Naive B cell (primary cell): ENCODE results near the gene ARL13B. TPM values are rescaled to one million over a fixed set of nuclear protein-coding genes. Genes with fewer than 3 reads are reported as not detected.

Experiments
- ATAC-seq, 2 donors: fragments of 150-1000 bp; cut with Tn5 transposase; 2 replicates each; pipeline ENCODE4 v1.10.0; 2021; ENCODE audit warnings: low read depth in 2 of 2, mild to moderate bottlenecking in 2 of 2, moderate library complexity in 2 of 2
- DNase-seq: peaks from one replicate; pipeline ENCODE4 v3.0.0; 2022
- H3K27ac Mint-ChIP-seq, 6 donors: one replicate each; pipeline ENCODE4 v1.8.0; 2020 to 2022; ENCODE audit warnings: mild to moderate bottlenecking in 6 of 6, mixed read lengths in 6 of 6, moderate library complexity in 5 of 6, inconsistent platforms in 2 of 6
- H3K27me3 Mint-ChIP-seq, 3 donors: one replicate each; pipeline ENCODE4 v1.8.0; 2021 to 2022; ENCODE audit warnings: mixed read lengths in 3 of 3, mild to moderate bottlenecking in 1 of 3
- H3K36me3 Mint-ChIP-seq, 2 donors: one replicate each; pipeline ENCODE4 v1.8.0; 2020 to 2022; ENCODE audit warnings: mixed read lengths in 2 of 2, inconsistent platforms in 1 of 2, mild to moderate bottlenecking in 1 of 2
- H3K4me1 Mint-ChIP-seq, 3 donors: one replicate each; pipeline ENCODE4 v1.8.0; 2020 to 2022; ENCODE audit warnings: mixed read lengths in 3 of 3, inconsistent platforms in 1 of 3, mild to moderate bottlenecking in 1 of 3, moderate library complexity in 1 of 3
- H3K4me3 Mint-ChIP-seq, 8 donors: one replicate each; pipeline ENCODE4 v1.8.0; 2020 to 2022; ENCODE audit warnings: mild to moderate bottlenecking in 8 of 8, mixed read lengths in 8 of 8, moderate library complexity in 8 of 8, inconsistent platforms in 2 of 8
- H3K9me3 Mint-ChIP-seq, 7 donors: one replicate each; pipeline ENCODE4 v1.8.0; 2020 to 2022; ENCODE audit warnings: mixed read lengths in 7 of 7, mild to moderate bottlenecking in 5 of 7, inconsistent platforms in 2 of 7, moderate library complexity in 1 of 7
- polyA plus RNA-seq, 6 donors: library from polyadenylated mRNA; unstranded; fragments of 300-500 nt; fragmentation: Illumina TruSeq; gene quantifications; one replicate each; pipeline ENCODE4 v1.2.3, GENCODE V29; 2021; ENCODE audit warnings: low read depth in 6 of 6

ARL13B gene
- polyA plus RNA-seq, 6 donors from 2014 or later = 4.4 to 13.8 (median 7.4) TPM

DNA sequence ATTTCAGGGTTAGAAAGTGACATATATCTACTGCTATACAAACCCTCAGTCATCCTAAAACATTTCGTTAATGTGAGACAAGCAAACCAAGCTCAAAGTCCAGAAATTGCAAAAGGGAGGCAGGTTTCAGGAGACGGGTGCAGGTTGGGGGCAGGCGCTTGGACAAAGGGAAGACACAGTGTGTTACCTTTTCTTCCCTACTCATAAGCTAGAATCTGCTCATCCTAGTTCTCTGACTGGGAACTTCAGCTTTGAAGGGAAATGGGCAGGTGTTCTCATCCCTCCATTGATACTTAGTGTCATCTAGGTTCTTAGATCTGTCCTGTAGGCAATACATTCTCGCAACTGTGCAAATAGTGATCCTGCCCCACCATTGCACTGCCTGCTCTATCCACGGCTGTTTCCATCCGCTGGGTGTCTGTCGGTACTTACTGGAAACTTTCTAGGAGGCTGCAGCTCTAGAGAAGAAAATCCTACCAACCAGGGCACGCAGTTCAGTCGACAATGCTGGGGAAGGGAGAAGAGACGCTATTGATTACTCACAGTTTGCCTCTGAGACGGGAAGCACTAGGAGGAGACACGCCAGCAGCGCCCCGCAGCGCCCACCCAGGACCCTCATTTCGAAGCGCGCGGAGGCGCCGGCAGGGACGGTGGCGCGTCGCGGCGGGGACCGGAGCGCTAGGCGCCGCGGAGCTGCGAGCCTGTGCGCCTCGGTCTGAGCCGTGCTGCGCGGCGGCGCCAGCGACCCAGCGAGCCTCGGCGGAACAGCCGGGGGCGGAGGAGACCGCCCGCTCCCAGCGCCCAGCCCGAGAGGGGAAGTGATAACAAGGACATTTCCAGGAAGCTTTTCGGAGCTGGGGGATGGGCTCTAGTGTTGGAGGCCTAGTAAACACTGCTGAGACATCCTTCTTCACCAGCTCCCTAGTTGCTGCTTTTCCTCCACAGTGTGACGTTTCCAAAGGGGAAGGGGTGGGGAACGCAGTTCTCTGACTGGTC is 6.5 kb upstream of the ARL13B start, which contains the start of gene PROS1:
Gene PROS1 (minus strand): TSS at position 766 of the 996 bp plus-strand sequence. CDS start 147 bp downstream, at position 619.
- H3K4me3 Mint-ChIP-seq = peak within 1 kb of the TSS; percentile 68 to 93 (median 84)
- H3K4me1 Mint-ChIP-seq = peaks cover 12 to 15% (median 14%) of the 10 kb centered on the region in 3 donors
- ATAC-seq (peak; percentile 90 to 94), DNase-seq (peak; percentile 46)
- H3K27ac Mint-ChIP-seq = peak within 1 kb of the TSS in 3 of 6 donors; percentile 12 to 67 (median 47)
- no peaks in the 10 kb centered on the region for H3K9me3 Mint-ChIP-seq
- peaks cover 17 to 19% (median 17%) of the 10 kb centered on the region in 3 donors for H3K27me3 Mint-ChIP-seq
- no peaks in the 10 kb centered on the region for H3K36me3 Mint-ChIP-seq

DNA sequence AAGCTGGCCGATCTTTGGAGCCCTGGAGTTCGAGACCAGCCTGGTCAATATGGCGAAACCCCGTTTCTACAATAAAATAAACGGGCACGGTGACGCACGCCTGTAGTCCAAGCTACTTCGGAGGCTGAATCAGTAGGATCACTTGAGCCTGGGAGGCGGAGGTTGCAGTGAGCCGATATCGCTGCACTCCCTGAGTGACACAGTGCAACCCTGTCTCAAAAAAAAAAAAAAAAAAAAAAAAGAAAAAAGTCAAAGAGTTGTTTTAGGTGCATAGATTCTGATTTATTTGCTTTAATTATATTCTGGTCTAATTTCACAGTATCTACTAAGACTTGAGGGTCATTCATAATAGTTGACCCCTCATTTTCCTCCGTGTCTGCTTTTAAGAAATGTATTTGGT is 1.7 kb downstream of the ARL13B start:
- no peaks in the 10 kb centered on the region for H3K9me3 Mint-ChIP-seq
- peaks cover 11 to 19% (median 12%) of the 10 kb centered on the region in 3 donors for H3K4me1 Mint-ChIP-seq
- no peaks in the 10 kb centered on the region for H3K36me3 Mint-ChIP-seq
- no peak for ATAC-seq
- DNase-seq = no peak
- peak overlapping the region in 2 of 6 donors; percentile 74 to 92 for H3K27ac Mint-ChIP-seq
- H3K27me3 Mint-ChIP-seq = no peaks in the 10 kb centered on the region
- peak overlapping the region in 4 of 8 donors; percentile 46 to 97 (median 68) for H3K4me3 Mint-ChIP-seq

DNA sequence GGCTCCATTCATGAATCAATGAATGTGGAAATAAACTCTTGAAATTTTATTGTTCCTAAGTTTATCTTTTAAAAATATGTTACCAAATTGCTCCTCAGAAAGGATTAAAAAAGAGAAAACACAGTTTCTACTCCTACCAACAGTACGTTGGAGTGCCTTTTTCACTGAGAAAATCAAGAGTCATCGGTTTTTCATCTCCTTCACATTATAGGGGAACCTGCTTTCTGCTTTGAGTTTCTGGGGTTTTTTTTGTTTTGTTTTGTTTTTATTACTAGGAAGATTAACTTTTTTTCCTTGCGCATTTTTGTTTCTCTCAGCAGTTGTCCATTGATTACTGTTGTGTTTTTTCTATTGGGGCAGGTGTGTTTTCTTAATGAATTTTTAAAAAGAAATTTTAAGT is 3.5 kb downstream of the ARL13B start:
- Mint-ChIP-seq H3K9me3 (no peaks in the 10 kb centered on the region), H3K4me3 (peak overlapping the region in 1 of 8 donors; percentile 21), H3K27ac (no peak overlapping the region), H3K36me3 (no peaks in the 10 kb centered on the region), H3K4me1 (peaks cover 11 to 19% (median 12%) of the 10 kb centered on the region in 3 donors), H3K27me3 (no peaks in the 10 kb centered on the region)
- no peak for DNase-seq
- no peak for ATAC-seq

DNA sequence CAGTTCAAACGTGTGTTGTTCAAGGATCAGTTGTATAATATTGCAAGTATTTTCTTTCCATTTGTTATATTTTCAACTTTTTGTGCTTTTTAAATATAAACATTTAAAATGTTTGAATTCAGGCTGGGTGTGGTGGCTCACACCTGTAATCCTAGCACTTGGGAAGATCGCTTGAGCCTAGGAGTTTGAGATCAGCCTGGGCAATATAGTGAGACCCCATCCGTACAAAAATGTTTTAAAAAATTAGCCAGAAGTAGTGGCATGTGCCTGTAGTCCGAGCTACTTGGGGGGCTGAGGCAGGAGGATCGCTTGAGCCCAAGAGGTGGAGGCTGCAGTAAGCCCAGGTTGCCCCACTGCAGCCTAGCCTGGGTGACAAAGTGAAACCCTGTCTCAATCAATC is 4.7 kb downstream of the ARL13B start:
- no peak overlapping the region for H3K27ac Mint-ChIP-seq
- no peak for ATAC-seq
- DNase-seq = no peak
- H3K4me1 Mint-ChIP-seq = peaks cover 7 to 15% (median 7%) of the 10 kb centered on the region in 3 donors
- no peaks in the 10 kb centered on the region for H3K36me3 Mint-ChIP-seq
- no peaks in the 10 kb centered on the region for H3K9me3 Mint-ChIP-seq
- no peak overlapping the region for H3K4me3 Mint-ChIP-seq
- H3K27me3 Mint-ChIP-seq = no peaks in the 10 kb centered on the region

DNA sequence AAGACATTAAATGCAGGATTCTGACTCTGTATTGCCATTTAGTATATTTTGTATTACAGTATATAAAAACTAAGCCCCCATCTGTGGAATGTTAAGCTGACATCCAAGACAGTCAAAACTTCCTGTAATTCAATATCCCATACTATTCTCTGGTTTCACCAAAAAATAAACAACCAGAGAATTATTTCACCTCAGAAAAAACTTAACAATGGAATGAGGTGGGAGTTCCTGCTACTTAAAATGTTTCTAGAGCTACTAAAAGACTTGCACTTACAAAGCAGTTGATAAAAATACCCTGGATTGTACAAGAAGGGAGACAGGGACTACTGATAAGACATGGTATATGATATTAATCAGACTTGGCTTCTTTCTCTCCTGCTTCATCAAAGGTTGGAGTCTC is 8.3 kb downstream of the ARL13B start:
- Mint-ChIP-seq H3K27ac (no peak overlapping the region), H3K27me3 (no peaks in the 10 kb centered on the region), H3K4me1 (peaks cover 0 to 4% (median 0%) of the 10 kb centered on the region in 3 donors), H3K4me3 (no peak overlapping the region), H3K36me3 (no peaks in the 10 kb centered on the region), H3K9me3 (no peaks in the 10 kb centered on the region)
- DNase-seq (no peak), ATAC-seq (no peak)

DNA sequence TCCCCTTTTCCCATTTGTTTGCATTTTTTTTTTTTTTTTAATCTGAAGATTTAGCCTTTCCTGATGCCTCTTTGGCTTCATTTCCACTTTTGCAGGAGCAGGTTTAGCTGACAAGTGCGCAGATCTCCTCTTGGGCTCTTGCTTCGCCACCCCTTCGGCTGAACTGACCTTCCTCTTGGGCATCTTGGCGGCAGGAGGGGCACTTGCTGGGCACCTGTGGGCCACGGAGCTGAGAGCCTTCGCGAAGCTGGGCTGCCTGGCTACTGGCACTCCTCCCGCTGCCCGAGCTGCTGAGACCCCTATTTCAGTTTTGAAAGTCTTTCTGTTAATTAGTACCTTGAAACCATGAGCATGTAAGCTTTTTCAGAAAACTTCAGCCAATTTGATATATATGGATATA is 8.8 kb downstream of the ARL13B start:
- H3K27me3 Mint-ChIP-seq = no peaks in the 10 kb centered on the region
- H3K9me3 Mint-ChIP-seq = no peaks in the 10 kb centered on the region

DNA sequence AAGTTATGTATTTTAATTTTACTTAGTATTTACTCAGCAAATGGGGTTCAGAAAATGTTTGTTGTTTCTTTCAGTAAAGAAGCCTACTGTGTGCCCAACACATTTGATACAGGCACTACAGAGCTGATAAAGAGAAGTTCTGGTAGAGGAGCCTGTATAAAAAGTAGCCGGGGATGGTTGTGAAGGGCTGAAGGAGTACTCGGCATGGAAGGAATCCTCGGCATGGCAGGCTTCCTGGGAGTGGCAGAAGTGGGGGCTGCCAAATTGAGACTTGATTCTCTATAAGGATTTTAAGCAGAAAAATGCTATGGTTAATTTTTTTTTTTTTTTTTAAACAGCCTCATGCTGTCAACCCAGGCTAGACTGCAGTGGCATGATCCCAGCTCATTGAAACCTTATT is 9.3 kb downstream of the ARL13B start:
- H3K36me3 Mint-ChIP-seq = no peaks in the 10 kb centered on the region
- DNase-seq (no peak), ATAC-seq (no peak)
- H3K4me3 Mint-ChIP-seq = no peak overlapping the region
- H3K9me3 Mint-ChIP-seq = no peaks in the 10 kb centered on the region
- peak overlapping the region in 2 of 6 donors; percentile 43 to 58 for H3K27ac Mint-ChIP-seq
- H3K4me1 Mint-ChIP-seq = peaks cover 0 to 7% (median 0%) of the 10 kb centered on the region in 3 donors
- H3K27me3 Mint-ChIP-seq = no peaks in the 10 kb centered on the region

More for the DNA sequence above, 8.8 kb downstream of the ARL13B start:
- peaks cover 0 to 4% (median 0%) of the 10 kb centered on the region in 3 donors for H3K4me1 Mint-ChIP-seq
- ATAC-seq (no peak), DNase-seq (no peak)
- H3K4me3 Mint-ChIP-seq = no peak overlapping the region
- H3K27ac Mint-ChIP-seq = no peak overlapping the region
- H3K36me3 Mint-ChIP-seq = no peaks in the 10 kb centered on the region

DNA sequence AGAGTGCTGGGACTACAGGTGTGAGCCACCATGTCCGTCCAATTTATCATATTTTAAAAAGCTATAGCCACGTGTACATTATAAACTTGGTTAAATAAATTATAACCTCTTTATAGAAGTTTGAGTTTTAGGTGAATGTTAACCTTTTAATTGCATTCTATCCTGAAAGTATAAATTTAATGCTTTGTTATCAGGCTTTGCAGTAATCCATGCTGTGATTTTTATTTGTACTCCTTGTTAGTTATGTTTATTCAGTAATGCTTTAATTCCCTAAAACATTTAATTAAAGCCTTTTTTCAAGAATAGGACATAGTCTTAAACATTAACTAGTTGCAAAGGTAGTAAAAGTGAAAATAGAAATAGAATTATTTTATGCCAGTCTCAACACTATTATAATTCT is 11.7 kb downstream of the ARL13B start:
- H3K27me3 Mint-ChIP-seq = no peaks in the 10 kb centered on the region
- no peaks in the 10 kb centered on the region for H3K9me3 Mint-ChIP-seq
- ATAC-seq (no peak), DNase-seq (no peak)
- no peak overlapping the region for H3K27ac Mint-ChIP-seq
- peaks cover 0 to 2% of the 10 kb centered on the region in 2 donors for H3K36me3 Mint-ChIP-seq
- H3K4me3 Mint-ChIP-seq = no peak overlapping the region
- H3K4me1 Mint-ChIP-seq = peaks cover 0 to 5% (median 0%) of the 10 kb centered on the region in 3 donors

DNA sequence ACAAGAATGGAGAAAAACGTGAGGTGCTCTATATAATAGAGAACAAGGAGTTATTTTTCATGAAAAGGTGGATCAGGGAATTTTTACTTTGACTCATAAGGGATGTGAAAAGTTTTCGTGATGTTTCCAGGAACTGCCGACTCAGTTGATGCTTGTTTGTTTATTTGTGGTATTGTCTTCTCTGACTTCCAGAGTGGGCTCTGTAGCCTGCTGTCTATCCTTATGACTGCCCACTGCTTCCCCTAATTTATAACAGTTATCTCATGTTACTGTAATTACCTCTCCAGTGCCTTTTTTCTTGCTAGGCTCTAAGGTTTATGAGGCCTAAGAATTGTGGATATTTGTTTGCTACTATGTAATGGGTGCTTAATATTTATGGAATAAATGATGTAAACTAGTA is 12.3 kb downstream of the ARL13B start:
- no peak for DNase-seq
- Mint-ChIP-seq H3K4me1 (peaks cover 0 to 8% (median 0%) of the 10 kb centered on the region in 3 donors), H3K4me3 (no peak overlapping the region), H3K27ac (no peak overlapping the region), H3K36me3 (peaks cover 5 to 7% of the 10 kb centered on the region in 2 donors), H3K9me3 (no peaks in the 10 kb centered on the region), H3K27me3 (no peaks in the 10 kb centered on the region)
- no peak for ATAC-seq

DNA sequence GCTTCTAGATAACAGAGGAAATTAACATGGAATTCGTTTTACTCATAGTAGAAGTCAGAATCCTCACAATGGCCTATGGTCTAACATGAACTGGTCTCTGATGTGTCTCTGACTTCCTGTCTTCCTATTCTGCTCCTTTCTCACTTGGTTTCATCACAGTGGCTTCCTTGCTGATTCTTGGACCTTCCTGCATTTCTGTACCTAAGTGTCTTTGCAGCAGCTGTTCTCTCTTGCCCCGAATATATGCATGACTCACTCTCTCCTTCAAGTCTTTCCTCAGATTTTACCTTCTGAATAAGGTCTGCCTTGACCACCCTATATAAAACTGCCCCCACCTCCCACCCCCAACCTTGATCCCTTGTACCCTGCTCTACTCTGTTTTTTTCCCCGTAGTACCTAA is 14.1 kb downstream of the ARL13B start:
- H3K4me1 Mint-ChIP-seq = peaks cover 0 to 8% (median 0%) of the 10 kb centered on the region in 3 donors
- H3K36me3 Mint-ChIP-seq = peaks cover 7% of the 10 kb centered on the region in 2 donors
- H3K9me3 Mint-ChIP-seq = no peaks in the 10 kb centered on the region
- H3K4me3 Mint-ChIP-seq = no peak overlapping the region
- DNase-seq = no peak
- no peak overlapping the region for H3K27ac Mint-ChIP-seq
- no peaks in the 10 kb centered on the region for H3K27me3 Mint-ChIP-seq
- no peak for ATAC-seq

DNA sequence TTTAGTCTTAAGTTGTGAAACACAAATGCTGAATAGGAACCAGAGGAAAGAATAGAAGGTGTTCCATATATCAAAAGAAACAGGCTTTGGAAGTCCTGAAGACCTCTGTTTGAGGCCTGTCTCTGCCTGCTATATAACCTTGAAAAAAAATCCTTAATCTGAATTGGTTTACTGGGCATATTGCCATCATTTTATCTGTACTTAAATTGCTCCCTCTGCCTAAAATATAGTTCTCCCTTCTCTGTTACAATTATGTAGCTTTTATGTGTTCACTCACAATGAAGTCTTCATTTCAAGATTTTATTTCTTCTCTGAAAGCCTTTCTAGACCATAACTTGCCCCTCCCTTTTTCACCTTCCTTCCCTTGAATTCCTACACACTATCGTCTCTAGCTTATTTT is 21.2 kb downstream of the ARL13B start:
- Mint-ChIP-seq H3K27ac (peak overlapping the region in 1 of 6 donors; percentile 43), H3K36me3 (peaks cover 7% of the 10 kb centered on the region in 2 donors), H3K4me3 (no peak overlapping the region), H3K27me3 (no peaks in the 10 kb centered on the region), H3K9me3 (no peaks in the 10 kb centered on the region), H3K4me1 (peaks cover 3 to 5% (median 5%) of the 10 kb centered on the region in 3 donors)
- ATAC-seq (no peak), DNase-seq (no peak)

DNA sequence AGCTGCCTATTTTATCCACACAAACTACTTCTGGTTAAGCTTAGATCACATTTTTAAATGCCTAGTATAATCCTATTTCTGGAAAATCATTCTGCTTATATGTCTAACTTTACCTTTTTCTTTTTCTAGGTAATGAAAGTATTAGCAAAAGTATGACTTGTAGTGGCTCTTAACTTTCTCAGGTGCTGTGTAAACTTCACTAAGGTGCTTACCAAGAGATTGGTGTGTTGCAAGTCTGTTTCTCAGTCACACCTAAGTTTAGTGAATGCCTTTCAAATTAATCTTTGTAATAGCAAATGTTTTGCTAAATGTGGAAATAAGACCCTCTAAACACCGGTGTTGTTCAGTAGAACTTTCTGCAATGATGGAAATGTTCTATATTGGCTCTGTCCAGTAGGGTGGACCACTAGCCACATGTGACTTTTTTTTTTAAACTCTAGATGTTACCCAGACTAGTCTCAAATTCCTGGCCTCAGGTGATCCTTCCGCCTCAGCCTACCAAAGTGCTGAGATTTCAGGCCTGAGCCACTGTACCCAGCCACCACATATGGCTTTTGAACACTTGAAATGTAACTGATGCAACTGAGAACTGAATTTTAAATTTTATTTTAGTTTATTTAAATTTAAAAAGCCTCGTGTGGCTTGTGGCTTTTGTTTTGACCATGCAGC is 22.0 kb downstream of the ARL13B start:
- Mint-ChIP-seq H3K27me3 (no peaks in the 10 kb centered on the region), H3K4me1 (peaks cover 0 to 5% (median 5%) of the 10 kb centered on the region in 3 donors), H3K4me3 (no peak overlapping the region), H3K9me3 (no peaks in the 10 kb centered on the region), H3K36me3 (peaks cover 2 to 4% of the 10 kb centered on the region in 2 donors), H3K27ac (peak overlapping the region in 2 of 6 donors; percentile 16 to 35)
- DNase-seq (no peak), ATAC-seq (no peak)

DNA sequence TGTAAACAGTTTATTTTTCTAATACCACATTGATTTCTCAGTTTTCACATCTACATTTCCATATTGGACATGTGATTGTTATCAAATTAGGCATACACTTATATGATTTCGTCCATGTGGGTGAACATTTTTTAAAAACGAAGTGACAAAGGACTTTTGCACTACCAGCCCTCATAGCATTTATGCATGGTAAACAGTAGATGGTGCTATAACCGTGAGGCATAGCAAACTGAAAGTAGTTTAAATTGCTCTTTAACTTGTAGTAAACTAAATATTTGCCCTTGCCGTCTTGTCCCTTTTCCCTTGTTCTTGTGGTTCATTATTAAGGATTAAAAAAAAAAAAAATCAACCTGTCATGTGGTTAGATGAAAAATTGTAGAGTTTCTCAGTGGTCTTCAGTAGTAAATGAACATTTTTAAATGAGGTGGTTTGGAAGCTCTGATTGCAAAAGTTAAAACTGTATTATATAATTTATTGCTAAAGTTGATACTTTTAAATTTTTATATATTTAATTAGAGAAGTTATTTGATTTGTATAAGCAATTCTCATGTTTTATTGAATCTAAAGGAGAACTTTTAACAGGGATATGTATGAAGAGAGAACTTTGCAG is 24.5 kb downstream of the ARL13B start:
- H3K36me3 Mint-ChIP-seq = no peaks in the 10 kb centered on the region
- H3K4me1 Mint-ChIP-seq = peaks cover 0 to 5% (median 5%) of the 10 kb centered on the region in 3 donors
- H3K27me3 Mint-ChIP-seq = no peaks in the 10 kb centered on the region
- peak overlapping the region in 6 of 8 donors; percentile 11 to 81 (median 58) for H3K4me3 Mint-ChIP-seq
- DNase-seq (peak; percentile 41), ATAC-seq (peak; percentile 61 to 66)
- H3K27ac Mint-ChIP-seq = peak overlapping the region in 1 of 6 donors; percentile 88
- no peaks in the 10 kb centered on the region for H3K9me3 Mint-ChIP-seq
